PC-9 (cell line): ENCODE measurements around the gene TSPAN14. TPM values are rescaled to one million over a fixed set of nuclear protein-coding genes. Genes with fewer than 3 reads are reported as not detected.

Experiments used
- BruUV-seq: library from RNA; stranded (reverse); fragments of 400-500 nt; replicated peaks from 2 replicates; lab custom pipeline; 2021; lab: Mats Ljungman, UMichigan
- CTCF ChIA-PET: fragments of 300-600 bp; sonication (Branson Sonifier 250); formaldehyde crosslinking; loops from one replicate; lab custom pipeline; 2022; ENCODE audit warnings: antibody characterized with exemption; lab: Charles Lee
- POLR2A ChIA-PET: fragments of 300-600 bp; sonication (Branson Sonifier 250); formaldehyde crosslinking; loops from one replicate; lab custom pipeline; 2022; ENCODE audit warnings: antibody characterized with exemption; ENCODE audit not compliant: unreplicated experiment; lab: Charles Lee
- DNase-seq, 2 experiments: peaks; one replicate each; pipeline versions ENCODE4 v3.0.0 to v3.0.0-alpha.2; 2015 to 2022; ENCODE audit warnings: mixed read lengths in 1 of 2
- H2AFZ ChIP-seq: fragments of 200-600 bp; sonication (generic); 2 replicates; pipeline ENCODE4 v1.8.1; 2017; ENCODE audit warnings: antibody characterized with exemption
- H3F3A ChIP-seq: fragments of 200-600 bp; sonication (generic); 2 replicates; pipeline ENCODE4 v1.8.1; 2017; ENCODE audit warnings: antibody characterized with exemption, mild to moderate bottlenecking, low read depth; ENCODE audit not compliant: insufficient read depth
- H3K27ac ChIP-seq: fragments of 200-600 bp; sonication (generic); 2 replicates; pipeline ENCODE4 v1.6.1; 2016; ENCODE audit warnings: mixed run types
- H3K27me3 ChIP-seq: fragments of 200-600 bp; sonication (generic); 2 replicates; pipeline ENCODE4 v1.6.1; 2016; ENCODE audit warnings: low read depth, mixed run types; ENCODE audit not compliant: insufficient read depth
- H3K36me3 ChIP-seq: fragments of 200-600 bp; sonication (generic); 2 replicates; pipeline ENCODE4 v1.6.1; 2016; ENCODE audit warnings: low read depth, mixed run types
- H3K4me1 ChIP-seq: fragments of 200-600 bp; sonication (generic); replicated peaks from 2 replicates; pipeline ENCODE4 v1.6.1; 2016; ENCODE audit warnings: mixed run types; ENCODE audit not compliant: insufficient read depth
- H3K4me2 ChIP-seq: fragments of 200-600 bp; sonication (generic); 2 replicates; pipeline ENCODE4 v1.6.1; 2017; ENCODE audit warnings: mixed run types
- H3K4me3 ChIP-seq: fragments of 200-600 bp; sonication (generic); 2 replicates; pipeline ENCODE4 v1.6.1; 2016; ENCODE audit warnings: mixed run types
- H3K79me2 ChIP-seq: fragments of 200-600 bp; sonication (generic); 2 replicates; pipeline ENCODE4 v1.6.1; 2017; ENCODE audit warnings: low read depth, mixed run types
- H3K9me2 ChIP-seq: fragments of 200-600 bp; sonication (generic); 2 replicates; pipeline ENCODE4 v1.8.1; 2017; ENCODE audit warnings: mild to moderate bottlenecking; ENCODE audit not compliant: insufficient read depth
- H3K9me3 ChIP-seq: fragments of 200-600 bp; sonication (generic); 2 replicates; pipeline ENCODE4 v1.8.1; 2016; ENCODE audit warnings: low read depth; ENCODE audit not compliant: insufficient read depth
- H4K20me1 ChIP-seq: fragments of 200-600 bp; sonication (generic); 2 replicates; pipeline ENCODE4 v1.8.1; 2017; ENCODE audit not compliant: insufficient read depth
- EZH2 ChIP-seq: fragments of 200-600 bp; sonication (generic); IDR thresholded peaks from 2 replicates; pipeline ENCODE4 v1.8.0; 2017; ENCODE audit warnings: antibody characterized with exemption, low read depth
- intact Hi-C: fragments of 100-400 bp; cut with micrococcal nuclease; formaldehyde crosslinking; loops from one replicate; pipeline ENCODE4 v1.10.0; 2022; ENCODE audit not compliant: unreplicated experiment
- total RNA-seq: library from RNA; stranded (reverse); gene quantifications from 2 replicates; pipeline ENCODE4 v1.2.3, GENCODE V29; 2021
- TF ChIP-seq, protein P1 (sequence below): fragments of 200-600 bp; sonication (generic); conservative IDR thresholded peaks from 2 replicates; pipeline ENCODE4 v1.6.1; 2017; ENCODE audit warnings: mixed run types, antibody characterized with exemption, mild to moderate bottlenecking, moderate library complexity

The TSPAN14 gene
- total RNA-seq, 1 experiment from 2014 or later, result 135 TPM

DNA sequence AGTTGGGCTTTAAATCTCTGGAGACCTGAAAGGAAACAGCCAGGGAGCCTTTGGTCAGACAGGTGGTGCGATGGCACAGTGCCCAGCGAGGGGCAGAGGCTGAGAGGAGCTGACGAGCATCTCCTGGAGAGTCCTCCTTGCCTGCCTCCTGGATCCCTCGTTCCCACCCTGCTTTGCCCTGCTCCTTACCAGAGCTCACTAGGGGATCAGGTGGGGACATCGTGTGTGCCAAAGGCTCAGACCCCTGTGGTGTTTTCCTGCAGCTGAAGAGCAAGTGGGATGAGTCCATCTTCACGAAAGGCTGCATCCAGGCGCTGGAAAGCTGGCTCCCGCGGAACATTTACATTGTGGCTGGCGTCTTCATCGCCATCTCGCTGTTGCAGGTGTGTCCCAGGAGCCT is 61.8 kb downstream of the TSPAN14 start:
- H3K27ac ChIP-seq, result no peak overlapping the region
- no TSS peak for BruUV-seq

DNA sequence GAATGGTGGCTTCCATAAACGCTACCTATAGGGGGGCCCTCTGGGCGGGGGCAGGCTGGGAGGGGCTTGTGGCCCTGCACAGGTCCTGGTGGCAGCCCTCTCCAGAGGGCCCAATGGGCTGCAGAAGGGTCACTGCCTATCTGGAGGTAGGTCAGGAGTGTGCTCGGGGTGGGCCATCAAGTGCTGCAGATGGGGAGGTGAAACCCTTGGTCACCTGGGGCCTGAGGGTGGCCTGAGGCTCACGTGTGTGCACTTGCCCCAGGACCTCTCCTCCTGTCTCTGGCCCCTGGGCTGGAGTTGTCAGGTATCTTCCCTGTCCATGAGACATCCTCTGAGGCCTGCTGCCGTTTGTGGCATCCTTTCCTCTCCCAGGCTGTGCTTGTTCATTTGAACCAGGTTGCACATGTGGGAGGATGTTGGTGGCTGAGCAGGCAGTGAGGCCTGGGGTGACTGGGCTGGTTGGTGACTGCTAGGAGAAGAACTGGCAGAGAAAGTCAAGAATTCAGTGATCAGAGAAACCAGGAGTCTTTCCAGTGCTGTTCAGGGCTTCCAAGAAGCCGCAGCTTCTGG is 62.5 kb downstream of the TSPAN14 start:
- Histone ChIP-seq H3K79me2 (peaks cover 20% of the 10 kb centered on the region; the same call in 1 of the 2 replicates), H3K9me3 (no peaks in the 10 kb centered on the region), H2AFZ (no peak overlapping the region), H3K36me3 (peaks cover 60% of the 10 kb centered on the region), H3F3A (peaks cover 72% of the 10 kb centered on the region), H3K9me2 (no peaks in the 10 kb centered on the region), H3K4me2 (no peak overlapping the region), H3K27me3 (no peaks in the 10 kb centered on the region), H4K20me1 (no peaks in the 10 kb centered on the region), H3K27ac (no peak overlapping the region), H3K4me1 (peaks cover 13% of the 10 kb centered on the region), H3K4me3 (no peak overlapping the region)
- intact Hi-C loops, result no loop called here
- CTCF ChIA-PET, result no interaction called here
- no TSS peak for BruUV-seq
- no peak for DNase-seq
- POLR2A ChIA-PET, result no interaction called here
- TF ChIP-seq, protein P1, sequence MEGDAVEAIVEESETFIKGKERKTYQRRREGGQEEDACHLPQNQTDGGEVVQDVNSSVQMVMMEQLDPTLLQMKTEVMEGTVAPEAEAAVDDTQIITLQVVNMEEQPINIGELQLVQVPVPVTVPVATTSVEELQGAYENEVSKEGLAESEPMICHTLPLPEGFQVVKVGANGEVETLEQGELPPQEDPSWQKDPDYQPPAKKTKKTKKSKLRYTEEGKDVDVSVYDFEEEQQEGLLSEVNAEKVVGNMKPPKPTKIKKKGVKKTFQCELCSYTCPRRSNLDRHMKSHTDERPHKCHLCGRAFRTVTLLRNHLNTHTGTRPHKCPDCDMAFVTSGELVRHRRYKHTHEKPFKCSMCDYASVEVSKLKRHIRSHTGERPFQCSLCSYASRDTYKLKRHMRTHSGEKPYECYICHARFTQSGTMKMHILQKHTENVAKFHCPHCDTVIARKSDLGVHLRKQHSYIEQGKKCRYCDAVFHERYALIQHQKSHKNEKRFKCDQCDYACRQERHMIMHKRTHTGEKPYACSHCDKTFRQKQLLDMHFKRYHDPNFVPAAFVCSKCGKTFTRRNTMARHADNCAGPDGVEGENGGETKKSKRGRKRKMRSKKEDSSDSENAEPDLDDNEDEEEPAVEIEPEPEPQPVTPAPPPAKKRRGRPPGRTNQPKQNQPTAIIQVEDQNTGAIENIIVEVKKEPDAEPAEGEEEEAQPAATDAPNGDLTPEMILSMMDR, result no peak
- TF ChIP-seq EZH2, result no peak

More for the DNA sequence above, 61.8 kb downstream of the TSPAN14 start:
- intact Hi-C loops, result no loop called here
- Histone ChIP-seq H4K20me1 (no peaks in the 10 kb centered on the region), H3K4me2 (no peak overlapping the region), H3F3A (peaks cover 71% of the 10 kb centered on the region; the same call in 1 of the 2 replicates), H3K79me2 (peaks cover 26% of the 10 kb centered on the region), H3K4me1 (peaks cover 19% of the 10 kb centered on the region), H3K27me3 (no peaks in the 10 kb centered on the region), H3K9me2 (no peaks in the 10 kb centered on the region), H3K4me3 (no peak overlapping the region), H3K36me3 (peaks cover 63% of the 10 kb centered on the region), H3K9me3 (no peaks in the 10 kb centered on the region), H2AFZ (no peak overlapping the region)
- DNase-seq, result no peak
- CTCF ChIA-PET, result no interaction called here
- POLR2A ChIA-PET, result no interaction called here
- TF ChIP-seq EZH2, result no peak
- TF ChIP-seq, protein P1, result no peak

DNA sequence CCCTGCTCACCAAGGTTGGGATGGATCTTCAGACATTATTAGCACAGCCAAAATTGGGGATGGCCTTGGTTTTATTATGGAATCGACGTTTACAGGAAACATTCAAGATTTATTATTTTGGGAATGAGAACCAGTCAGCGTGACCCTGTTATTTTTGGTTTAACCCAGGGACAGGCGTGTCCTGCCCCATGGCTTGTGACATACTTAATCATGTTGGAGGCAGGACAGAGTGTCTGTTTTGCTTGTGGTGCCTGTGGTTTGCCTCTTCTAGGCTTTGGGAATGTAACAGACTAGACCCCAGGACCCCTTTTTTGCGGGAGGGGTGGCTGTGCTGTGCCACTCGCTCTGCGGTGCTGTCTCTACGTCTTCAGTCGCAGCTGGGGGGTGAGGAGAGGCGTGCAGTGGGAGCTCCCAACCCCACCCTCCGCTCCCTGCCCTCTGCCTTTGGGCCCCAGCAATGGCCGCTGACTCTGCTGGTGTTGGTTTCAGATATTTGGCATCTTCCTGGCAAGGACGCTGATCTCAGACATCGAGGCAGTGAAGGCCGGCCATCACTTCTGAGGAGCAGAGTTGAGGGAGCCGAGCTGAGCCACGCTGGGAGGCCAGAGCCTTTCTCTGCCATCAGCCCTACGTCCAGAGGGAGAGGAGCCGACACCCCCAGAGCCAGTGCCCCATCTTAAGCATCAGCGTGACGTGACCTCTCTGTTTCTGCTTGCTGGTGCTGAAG is 63.5 kb downstream of the TSPAN14 start:
- H3F3A ChIP-seq, result peaks cover 74% of the 10 kb centered on the region
- peaks cover 4% of the 10 kb centered on the region for H3K4me1 ChIP-seq
- ChIA-PET POLR2A (no interaction called here), CTCF (no interaction called here)
- H3K9me3 ChIP-seq, result no peaks in the 10 kb centered on the region
- H3K9me2 ChIP-seq, result no peaks in the 10 kb centered on the region
- peaks cover 54% of the 10 kb centered on the region for H3K36me3 ChIP-seq
- BruUV-seq, result no TSS peak
- H3K27me3 ChIP-seq, result no peaks in the 10 kb centered on the region
- no peak overlapping the region for H3K4me2 ChIP-seq
- no peak overlapping the region for H2AFZ ChIP-seq
- no peaks in the 10 kb centered on the region for H4K20me1 ChIP-seq
- intact Hi-C loops, result no loop called here
- H3K79me2 ChIP-seq, result peaks cover 14% of the 10 kb centered on the region; the same call in 1 of the 2 replicates
- H3K4me3 ChIP-seq, result no peak overlapping the region
- no peak overlapping the region for H3K27ac ChIP-seq
- TF ChIP-seq EZH2, result no peak
- TF ChIP-seq, protein P1, result no peak
- DNase-seq, result no peak
